Mesenchymal stem cell (in vitro differentiated cells and primary cell): ENCODE data around the gene PCSK6.
"Not testable (repeated sequence)": the region's sequence is repeated elsewhere in the genome, so short reads cannot be mapped to it uniquely, and the experiment has no call there.

Experiments used
- DNase-seq: peaks from one replicate; pipeline ENCODE4 v3.0.0-alpha.2; 2013
- H2AFZ ChIP-seq: one replicate; pipeline ENCODE4 v1.6.1; 2013; ENCODE audit warnings: low read depth, mild to moderate bottlenecking, control low read depth, inconsistent platforms, low read length, moderate library complexity
- H2AK5ac ChIP-seq: 2 replicates; pipeline ENCODE4 v1.6.1; 2013; ENCODE audit warnings: low read length, moderate library complexity, mild to moderate bottlenecking, inconsistent platforms; ENCODE audit not compliant: severe bottlenecking
- H2BK120ac ChIP-seq: one replicate; pipeline ENCODE4 v1.6.1; 2013; ENCODE audit warnings: low read depth, mild to moderate bottlenecking, inconsistent platforms, low read length, moderate library complexity
- H2BK12ac ChIP-seq, 2 experiments: one replicate each; pipeline ENCODE4 v1.6.1; 2013; ENCODE audit warnings: inconsistent platforms in 2 of 2, low read length in 2 of 2, mild to moderate bottlenecking in 2 of 2, moderate library complexity in 2 of 2, control low read depth in 1 of 2
- H2BK15ac ChIP-seq: one replicate; pipeline ENCODE4 v1.6.1; 2013; ENCODE audit warnings: mild to moderate bottlenecking, low read depth, inconsistent platforms; ENCODE audit not compliant: poor library complexity, severe bottlenecking
- H2BK5ac ChIP-seq: 2 replicates; pipeline ENCODE4 v1.6.1; 2013; ENCODE audit warnings: low read depth, mild to moderate bottlenecking, low read length, control low read depth, inconsistent platforms; ENCODE audit not compliant: poor library complexity, severe bottlenecking
- H3K14ac ChIP-seq, 2 experiments: one replicate each; pipeline ENCODE4 v1.6.1; 2013; ENCODE audit warnings: inconsistent platforms in 2 of 2, low read length in 2 of 2, control low read depth in 1 of 2, mild to moderate bottlenecking in 1 of 2, moderate library complexity in 1 of 2
- H3K18ac ChIP-seq, 2 experiments: one replicate each; pipeline ENCODE4 v1.6.1; 2013; ENCODE audit warnings: inconsistent platforms in 2 of 2, low read length in 2 of 2, control low read depth in 1 of 2, low read depth in 1 of 2, mild to moderate bottlenecking in 1 of 2
- H3K23ac ChIP-seq, 2 experiments: one replicate each; pipeline ENCODE4 v1.6.1; 2013; ENCODE audit warnings: inconsistent platforms in 2 of 2, low read length in 2 of 2, mild to moderate bottlenecking in 2 of 2, moderate library complexity in 2 of 2, control low read depth in 1 of 2
- H3K27ac ChIP-seq: 2 replicates; pipeline ENCODE4 v1.5.1; 2013; ENCODE audit warnings: mild to moderate bottlenecking, moderate library complexity, low read length, control low read depth, inconsistent platforms; ENCODE audit not compliant: poor library complexity, severe bottlenecking
- H3K27me3 ChIP-seq, 2 experiments: 2 replicates each; pipeline versions ENCODE4 v1.6.1 to v1.7.0; 2013; ENCODE audit warnings: low read length in 2 of 2, mild to moderate bottlenecking in 2 of 2, moderate library complexity in 2 of 2, control low read depth in 1 of 2, inconsistent platforms in 1 of 2; ENCODE audit not compliant: control insufficient read depth in 1 of 2, insufficient read depth in 1 of 2
- H3K36me3 ChIP-seq, 2 experiments: 2 replicates each; pipeline versions ENCODE4 v1.6.1 to v1.7.0; 2013; ENCODE audit warnings: low read length in 2 of 2, control low read depth in 1 of 2, inconsistent platforms in 1 of 2, low read depth in 1 of 2, mild to moderate bottlenecking in 1 of 2; ENCODE audit not compliant: insufficient read depth in 2 of 2, control insufficient read depth in 1 of 2
- H3K4ac ChIP-seq, 2 experiments: one replicate each; pipeline ENCODE4 v1.6.1; 2013; ENCODE audit warnings: inconsistent platforms in 2 of 2, low read length in 2 of 2, mild to moderate bottlenecking in 2 of 2, moderate library complexity in 2 of 2, control low read depth in 1 of 2, low read depth in 1 of 2
- H3K4me1 ChIP-seq: 2 replicates; pipeline ENCODE4 v1.6.1; 2013; ENCODE audit warnings: low read depth, low read length, control low read depth; ENCODE audit not compliant: control insufficient read depth, insufficient read depth
- H3K4me2 ChIP-seq: 2 replicates; pipeline ENCODE4 v1.6.1; 2013; ENCODE audit warnings: low read length, mild to moderate bottlenecking, inconsistent platforms; ENCODE audit not compliant: poor library complexity, severe bottlenecking
- H3K4me3 ChIP-seq, 2 experiments: 2 replicates each; pipeline versions ENCODE4 v1.5.1 to v1.7.0; 2013; ENCODE audit warnings: low read length in 2 of 2, mild to moderate bottlenecking in 2 of 2, control low read depth in 1 of 2, low read depth in 1 of 2; ENCODE audit not compliant: insufficient read depth in 1 of 2
- H3K79me1 ChIP-seq: replicated peaks from 2 replicates; pipeline ENCODE4 v1.6.1; 2013; ENCODE audit warnings: mild to moderate bottlenecking, control low read depth, low read length, inconsistent platforms; ENCODE audit not compliant: poor library complexity, severe bottlenecking
- H3K9ac ChIP-seq: 2 replicates; pipeline ENCODE4 v1.7.0; 2013; ENCODE audit warnings: mild to moderate bottlenecking, low read length, moderate library complexity
- H3K9me3 ChIP-seq: 2 replicates; pipeline ENCODE4 v1.7.0; 2013; ENCODE audit warnings: mild to moderate bottlenecking, low read length; ENCODE audit not compliant: control insufficient read depth
- H4K8ac ChIP-seq: one replicate; pipeline ENCODE4 v1.6.1; 2013; ENCODE audit warnings: inconsistent platforms, mild to moderate bottlenecking, low read length, moderate library complexity
- H4K91ac ChIP-seq: one replicate; pipeline ENCODE4 v1.6.1; 2013; ENCODE audit warnings: mild to moderate bottlenecking, low read length, inconsistent platforms
- WGBS: methylation state at CpG from one replicate; pipeline ENCODE4 v1.1.7; 2013; ENCODE audit warnings: mixed read lengths; 5-methylcytosine and 5-hydroxymethylcytosine counted together

The PCSK6 gene

GRCh38 chr15:101420232-101420631, 69.3 kb downstream of the PCSK6 start:
- no peak overlapping the region for H4K8ac ChIP-seq

GRCh38 chr15:101416475-101416874, 73.0 kb downstream of the PCSK6 start:
- WGBS = 90% methylated on average over 6 of the region's 6 CpGs

More at GRCh38 chr15:101420232-101420631, 69.3 kb downstream of the PCSK6 start:
- Histone ChIP-seq H2BK5ac (no peak overlapping the region), H4K91ac (no peak overlapping the region), H3K9me3 (no peaks in the 10 kb centered on the region), H2BK15ac (no peak overlapping the region), H3K4me1 (no peaks in the 10 kb centered on the region), H3K18ac (no peak overlapping the region), H3K4ac (no peak overlapping the region), H3K14ac (no peak overlapping the region), H3K79me1 (no peaks in the 10 kb centered on the region), H3K27ac (no peak overlapping the region), H3K4me2 (no peak overlapping the region), H3K27me3 (no peaks in the 10 kb centered on the region), H3K36me3 (no peaks in the 10 kb centered on the region), H3K23ac (no peak overlapping the region), H3K9ac (no peak overlapping the region), H2AFZ (no peak overlapping the region), H2AK5ac (no peak overlapping the region), H2BK120ac (no peak overlapping the region), H3K4me3 (no peak overlapping the region), H2BK12ac (no peak overlapping the region)
- WGBS = 90% methylated on average over 4 of the region's 4 CpGs
- DNase-seq = no peak

DNA sequence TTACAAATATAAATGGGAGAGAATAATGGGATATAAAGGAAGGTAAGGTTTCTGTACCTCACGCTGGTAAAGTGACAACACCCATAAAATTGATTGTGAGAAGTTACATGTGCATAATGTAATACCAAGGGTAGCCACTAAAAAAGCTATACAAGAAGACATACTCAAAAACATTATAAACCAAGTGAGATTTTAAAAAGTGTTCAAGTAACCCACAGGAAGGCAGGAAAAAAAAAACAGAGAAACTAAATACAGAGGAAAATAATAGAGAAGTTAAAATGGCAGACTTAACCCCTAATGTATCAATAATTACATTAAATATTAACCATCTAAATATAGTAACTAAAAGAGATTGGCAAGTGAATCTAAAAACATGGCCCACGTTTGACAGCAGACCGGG, 76.3 kb downstream of the PCSK6 start:
- Histone ChIP-seq H2BK5ac (no peak overlapping the region), H3K14ac (no peak overlapping the region), H3K27me3 (peaks cover 0 to 8% of the 10 kb centered on the region in 2 experiments), H3K9me3 (no peaks in the 10 kb centered on the region), H3K23ac (no peak overlapping the region), H2AFZ (no peak overlapping the region), H3K27ac (no peak overlapping the region), H3K4me3 (no peak overlapping the region), H3K4me1 (no peaks in the 10 kb centered on the region), H3K4me2 (no peak overlapping the region), H2BK12ac (no peak overlapping the region), H3K9ac (no peak overlapping the region), H2BK120ac (no peak overlapping the region), H3K4ac (no peak overlapping the region), H3K36me3 (no peaks in the 10 kb centered on the region), H2BK15ac (no peak overlapping the region), H3K18ac (no peak overlapping the region), H4K91ac (no peak overlapping the region), H3K79me1 (no peaks in the 10 kb centered on the region), H2AK5ac (no peak overlapping the region), H4K8ac (no peak overlapping the region)
- no CpG with 5 or more reads among the region's 3 CpGs for WGBS
- no peak for DNase-seq

More at GRCh38 chr15:101416475-101416874, 73.0 kb downstream of the PCSK6 start:
- H2BK15ac ChIP-seq, H2BK120ac ChIP-seq, H2AFZ ChIP-seq, DNase-seq, H3K36me3 ChIP-seq, H3K9ac ChIP-seq, H3K18ac ChIP-seq, H3K4me2 ChIP-seq, H3K23ac ChIP-seq, H3K14ac ChIP-seq, H2BK5ac ChIP-seq, H3K4me1 ChIP-seq, H2BK12ac ChIP-seq, H3K4me3 ChIP-seq, H2AK5ac ChIP-seq, H3K27ac ChIP-seq, H4K91ac ChIP-seq, H4K8ac ChIP-seq, H3K79me1 ChIP-seq, H3K27me3 ChIP-seq, H3K4ac ChIP-seq, H3K9me3 ChIP-seq: not testable (repeated sequence)

DNA sequence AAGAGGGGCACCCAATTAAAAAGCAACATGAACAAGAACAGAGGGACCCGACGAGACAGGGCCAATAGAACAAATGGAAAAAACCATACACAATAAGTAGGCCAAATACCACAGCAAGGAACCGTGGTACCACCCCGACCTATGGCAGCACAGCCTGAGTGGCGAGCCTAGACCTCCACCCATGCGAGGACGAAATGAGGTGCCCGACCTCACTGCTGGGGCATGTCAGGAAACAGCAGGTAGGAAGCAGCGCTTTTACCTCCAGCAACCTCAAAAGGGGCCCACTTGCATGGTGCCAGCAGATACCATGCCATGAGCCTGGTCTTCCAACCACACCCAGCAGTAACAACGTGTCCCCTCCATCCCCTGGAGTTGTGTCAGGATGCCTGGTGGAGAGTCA, 77.9 kb downstream of the PCSK6 start:
- Histone ChIP-seq H3K27ac (no peak overlapping the region), H3K4me3 (no peak overlapping the region), H2AK5ac (no peak overlapping the region), H4K91ac (no peak overlapping the region), H3K4ac (no peak overlapping the region), H3K9me3 (no peaks in the 10 kb centered on the region), H3K18ac (no peak overlapping the region), H3K4me1 (no peaks in the 10 kb centered on the region), H2AFZ (no peak overlapping the region), H2BK5ac (no peak overlapping the region), H3K4me2 (no peak overlapping the region), H3K23ac (no peak overlapping the region), H3K36me3 (no peaks in the 10 kb centered on the region), H2BK12ac (no peak overlapping the region), H3K79me1 (no peaks in the 10 kb centered on the region), H3K9ac (no peak overlapping the region), H4K8ac (no peak overlapping the region), H2BK120ac (no peak overlapping the region), H2BK15ac (no peak overlapping the region), H3K14ac (no peak overlapping the region), H3K27me3 (peaks cover 0 to 18% of the 10 kb centered on the region in 2 experiments)
- DNase-seq = no peak
- 88% methylated on average over 9 of the region's 10 CpGs for WGBS
